ENCODE measurements around the gene QRFP. TPM values are rescaled to one million over a fixed set of nuclear protein-coding genes. Genes with fewer than 3 reads are reported as not detected.

Gene QRFP
- total and polyA plus RNA-seq, 2 experiments from 2014 or later: 0.45 TPM; not detected in 1

- Histone ChIP-seq H3K27ac (peak overlapping the region; percentile 69), H3K36me3 (no peaks in the 10 kb centered on the region), H3K4me3 (no peak overlapping the region), H3K27me3 (no peaks in the 10 kb centered on the region), H3K9me3 (ENCODE audit: low read depth) (no peaks in the 10 kb centered on the region), H3K4me1 (ENCODE audit: low read depth) (peaks cover 24% of the 10 kb centered on the region)
- DNase-seq (ENCODE audit: low read depth in 1 of 2, low spot score in 1 of 2): no peak
- TF ChIP-seq, protein P1, sequence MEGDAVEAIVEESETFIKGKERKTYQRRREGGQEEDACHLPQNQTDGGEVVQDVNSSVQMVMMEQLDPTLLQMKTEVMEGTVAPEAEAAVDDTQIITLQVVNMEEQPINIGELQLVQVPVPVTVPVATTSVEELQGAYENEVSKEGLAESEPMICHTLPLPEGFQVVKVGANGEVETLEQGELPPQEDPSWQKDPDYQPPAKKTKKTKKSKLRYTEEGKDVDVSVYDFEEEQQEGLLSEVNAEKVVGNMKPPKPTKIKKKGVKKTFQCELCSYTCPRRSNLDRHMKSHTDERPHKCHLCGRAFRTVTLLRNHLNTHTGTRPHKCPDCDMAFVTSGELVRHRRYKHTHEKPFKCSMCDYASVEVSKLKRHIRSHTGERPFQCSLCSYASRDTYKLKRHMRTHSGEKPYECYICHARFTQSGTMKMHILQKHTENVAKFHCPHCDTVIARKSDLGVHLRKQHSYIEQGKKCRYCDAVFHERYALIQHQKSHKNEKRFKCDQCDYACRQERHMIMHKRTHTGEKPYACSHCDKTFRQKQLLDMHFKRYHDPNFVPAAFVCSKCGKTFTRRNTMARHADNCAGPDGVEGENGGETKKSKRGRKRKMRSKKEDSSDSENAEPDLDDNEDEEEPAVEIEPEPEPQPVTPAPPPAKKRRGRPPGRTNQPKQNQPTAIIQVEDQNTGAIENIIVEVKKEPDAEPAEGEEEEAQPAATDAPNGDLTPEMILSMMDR (IDR thresholded peaks at IDR 0.05; ENCODE audit: low read depth, low read length): no peak
Measured at GRCh38 chr9:130843049-130843908, 53.3 kb downstream of the QRFP start.

Other genes with a start within 250 kb of the QRFP start
- gene PRDM12, start 232.2 kb downstream of the QRFP start, total RNA-seq: 0.30 and 0.70 TPM in 2 replicates
- 0.55 and 0.86 TPM in 2 replicates for gene PRDM12, start 232.2 kb downstream of the QRFP start, polyA plus RNA-seq
- 32.5 and 47.4 TPM in 2 replicates for gene EXOSC2, start 203.0 kb downstream of the QRFP start, total RNA-seq
- 31.0 and 37.4 TPM in 2 replicates for gene EXOSC2, start 203.0 kb downstream of the QRFP start, polyA plus RNA-seq
- 71.6 and 97.1 TPM in 2 replicates for gene ABL1, start 61.6 kb downstream of the QRFP start, total RNA-seq
- 41.8 and 60.5 TPM in 2 replicates for gene ABL1, start 61.6 kb downstream of the QRFP start, polyA plus RNA-seq
- gene FIBCD1, start 42.4 kb upstream of the QRFP start, total RNA-seq: 0.39 and 4.0 TPM in 2 replicates
- 0.24 and 0.43 TPM in 2 replicates for gene FIBCD1, start 42.4 kb upstream of the QRFP start, polyA plus RNA-seq
- gene LAMC3, start 112.4 kb upstream of the QRFP start, total RNA-seq: 7.5 and 14.0 TPM in 2 replicates
- gene LAMC3, start 112.4 kb upstream of the QRFP start, polyA plus RNA-seq: 5.4 and 7.6 TPM in 2 replicates
- 14.2 and 14.3 TPM in 2 replicates for gene AIF1L, start 199.7 kb upstream of the QRFP start, total RNA-seq
- gene AIF1L, start 199.7 kb upstream of the QRFP start, polyA plus RNA-seq: 18.8 and 25.9 TPM in 2 replicates
- gene NUP214, start 228.8 kb upstream of the QRFP start, total RNA-seq: 18.7 and 29.0 TPM in 2 replicates
- 14.7 and 15.9 TPM in 2 replicates for gene NUP214, start 228.8 kb upstream of the QRFP start, polyA plus RNA-seq